HepG2 (cell line): ENCODE results near the gene IRF2. TPM values are rescaled to one million over a fixed set of nuclear protein-coding genes. Genes with fewer than 3 reads are reported as not detected.
A peak's percentile ranks its signal among the peaks of the same experiment; 100 is the strongest.

Source experiments
- ATAC-seq: fragments of 200-7000 bp; cut with Tn5 transposase; 3 replicates; pipeline ENCODE4 v1.9.1; 2020; ENCODE audit warnings: mild to moderate bottlenecking, moderate library complexity
- BruUV-seq: library from RNA; stranded (reverse); fragments of 400-500 nt; replicated peaks from 2 replicates; lab custom pipeline; 2021; lab: Mats Ljungman, UMichigan
- CTCF ChIA-PET: fragments of 300-600 bp; formaldehyde crosslinking; extraction: SDS; loops from one replicate; lab custom pipeline; 2021; ENCODE audit warnings: low total read pairs, inconsistent platforms, low intra/inter-chr PET ratio; lab: Yijun Ruan, JAX
- POLR2A ChIA-PET: fragments of 350-600 bp; sonication (Branson Sonifier 250); formaldehyde crosslinking; loops from one replicate; lab custom pipeline; 2020; ENCODE audit warnings: antibody characterized with exemption, inconsistent platforms; lab: Yijun Ruan, JAX
- DNase-seq: peaks from one replicate; pipeline ENCODE4 v3.0.0-alpha.2; 2015; ENCODE audit warnings: low spot score
- FAIRE-seq: peaks from 3 replicates; lab custom pipeline; 2011; peaks lifted over from hg19 to GRCh38; lab: Jason Lieb, UNC
- H2AFZ ChIP-seq: one replicate; pipeline ENCODE4 v1.6.1; 2011; ENCODE audit warnings: low read length, inconsistent platforms
- H3K27ac ChIP-seq: fragments of 300-600 bp; 3 replicates; pipeline ENCODE4 v1.8.0; 2011; ENCODE audit warnings: mixed run types, mild to moderate bottlenecking, mixed read lengths, low read length, inconsistent platforms; ENCODE audit not compliant: insufficient read depth; ENCODE audit errors: extremely low read length
- H3K27me3 ChIP-seq, 2 experiments: fragments of 200-600 bp in 1 of 2; 2 replicates in 1 of 2; 3 replicates in 1 of 2; pipeline versions ENCODE4 v1.6.0 to v1.8.0; 2011; ENCODE audit warnings: low read length in 2 of 2, mild to moderate bottlenecking in 2 of 2, moderate library complexity in 2 of 2, inconsistent platforms in 1 of 2; ENCODE audit not compliant: insufficient read depth in 2 of 2, control insufficient read depth in 1 of 2
- H3K36me3 ChIP-seq, 2 experiments: fragments of 200-600 bp in 1 of 2; replicated peaks in 1 of 2; 2 replicates in 1 of 2; 3 replicates in 1 of 2; pipeline versions ENCODE4 v1.5.1 to v1.8.0; 2011; ENCODE audit warnings: low read length in 2 of 2, inconsistent platforms in 1 of 2; ENCODE audit not compliant: insufficient read depth in 2 of 2, control insufficient read depth in 1 of 2
- H3K4me1 ChIP-seq: 2 replicates; pipeline ENCODE4 v1.5.1; 2012; ENCODE audit warnings: low read length, inconsistent platforms; ENCODE audit not compliant: insufficient read depth
- H3K4me2 ChIP-seq: 2 replicates; pipeline ENCODE4 v1.6.0; 2011; ENCODE audit warnings: low read depth, low read length, inconsistent platforms
- H3K4me3 ChIP-seq, 3 experiments: fragments of 200-600 bp in 1 of 3; sonication (generic), shearing (Covaris generic) in 1 of 3; replicated peaks in 1 of 3; 2 replicates each; pipeline ENCODE4 v1.5.1; 2011 to 2016; ENCODE audit warnings: low read length in 3 of 3, inconsistent platforms in 2 of 3, low read depth in 2 of 3, mild to moderate bottlenecking in 2 of 3, control low read depth in 1 of 3, mixed read lengths in 1 of 3; ENCODE audit not compliant: insufficient read depth in 1 of 3
- H3K79me2 ChIP-seq: one replicate; pipeline ENCODE4 v1.6.1; 2011; ENCODE audit warnings: low read length, inconsistent platforms; ENCODE audit not compliant: insufficient read depth
- H3K9ac ChIP-seq: 2 replicates; pipeline ENCODE4 v1.6.0; 2011; ENCODE audit warnings: mild to moderate bottlenecking, low read depth, low read length, inconsistent platforms; ENCODE audit not compliant: insufficient read depth
- H3K9me3 ChIP-seq: 2 replicates; pipeline ENCODE4 v1.5.1; 2012; ENCODE audit warnings: mild to moderate bottlenecking, low read length
- H4K20me1 ChIP-seq: 2 replicates; pipeline ENCODE4 v1.6.0; 2011; ENCODE audit warnings: inconsistent platforms, mild to moderate bottlenecking, low read length, moderate library complexity; ENCODE audit not compliant: insufficient read depth
- ARNT ChIP-seq: fragments of 450-650 bp; IDR thresholded peaks from 2 replicates; pipeline ENCODE4 v1.6.1; 2017
- CREM ChIP-seq, 2 experiments: sonication (generic) in 1 of 2; formaldehyde crosslinking in 1 of 2; IDR thresholded peaks; 2 replicates each; pipeline versions ENCODE4 v1.4.0 to v1.6.1; 2016 to 2020; ENCODE audit warnings: antibody characterized with exemption in 1 of 2, mild to moderate bottlenecking in 1 of 2, missing genetic modification reagents in 1 of 2
- GLMP ChIP-seq: sonication (generic); formaldehyde crosslinking; IDR thresholded peaks from 2 replicates; pipeline ENCODE4 v1.9.0; 2021; ENCODE audit warnings: missing genetic modification reagents, mild to moderate bottlenecking, borderline replicate concordance
- IKZF4 ChIP-seq: sonication (generic); formaldehyde crosslinking; IDR thresholded peaks from 2 replicates; pipeline ENCODE4 v1.5.1; 2020; ENCODE audit warnings: borderline replicate concordance, mild to moderate bottlenecking, low read depth, missing genetic modification reagents; ENCODE audit errors: not compliant biosample characterization
- MAF1 ChIP-seq: sonication (generic); formaldehyde crosslinking; IDR thresholded peaks from 2 replicates; pipeline ENCODE4 v1.5.0; 2020; ENCODE audit warnings: missing genetic modification reagents, borderline replicate concordance
- MAZ ChIP-seq, 2 experiments: sonication (generic) in 1 of 2; formaldehyde crosslinking in 1 of 2; IDR thresholded peaks; 2 replicates each; pipeline versions ENCODE4 v1.5.0 to v1.6.1; 2012 to 2020; ENCODE audit warnings: low read depth in 2 of 2, mild to moderate bottlenecking in 2 of 2, borderline replicate concordance in 1 of 2, improper control_type of control experiment in 1 of 2, low read length in 1 of 2, missing genetic modification reagents in 1 of 2, moderate library complexity in 1 of 2
- MIXL1 ChIP-seq: IDR thresholded peaks from 2 replicates; pipeline ENCODE4 v1.6.1; 2016
- NKX3-1 ChIP-seq: sonication (generic); formaldehyde crosslinking; IDR thresholded peaks from 2 replicates; pipeline ENCODE4 v1.5.0; 2020; ENCODE audit warnings: missing genetic modification reagents
- PHB2 ChIP-seq: fragments of 450-650 bp; IDR thresholded peaks from 2 replicates; pipeline ENCODE4 v1.6.1; 2018; ENCODE audit not compliant: partially characterized antibody
- RFXANK ChIP-seq: IDR thresholded peaks from 2 replicates; pipeline ENCODE4 v1.6.1; 2016
- RXRA ChIP-seq: sonication (generic); formaldehyde crosslinking; IDR thresholded peaks from 2 replicates; pipeline ENCODE4 v1.5.1; 2020; ENCODE audit warnings: missing genetic modification reagents
- SALL1 ChIP-seq: sonication (generic); formaldehyde crosslinking; IDR thresholded peaks from 2 replicates; pipeline ENCODE4 v1.8.0; 2022; ENCODE audit warnings: mild to moderate bottlenecking, missing genetic modification reagents
- SP140L ChIP-seq: sonication (generic); formaldehyde crosslinking; IDR thresholded peaks from 2 replicates; pipeline ENCODE4 v1.4.0; 2020; ENCODE audit warnings: missing genetic modification reagents, borderline replicate concordance
- SUZ12 ChIP-seq: fragments of 150-350 bp; IDR thresholded peaks from 2 replicates; pipeline ENCODE4 v1.6.1; 2014; ENCODE audit warnings: low read depth, low read length
- ZNF432 ChIP-seq: sonication (generic); formaldehyde crosslinking; IDR thresholded peaks from 2 replicates; pipeline ENCODE4 v1.5.0; 2020; ENCODE audit warnings: missing genetic modification reagents, mild to moderate bottlenecking, borderline replicate concordance
- ZNF597 ChIP-seq: sonication (generic); formaldehyde crosslinking; IDR thresholded peaks from 2 replicates; pipeline ENCODE4 v1.5.0; 2020; ENCODE audit warnings: missing genetic modification reagents
- ZNF639 ChIP-seq: conservative IDR thresholded peaks from 2 replicates; pipeline ENCODE4 v1.6.1; 2018; ENCODE audit warnings: missing genetic modification reagents
- ZNF800 ChIP-seq: sonication (generic); formaldehyde crosslinking; IDR thresholded peaks from 2 replicates; pipeline ENCODE4 v1.4.0; 2020; ENCODE audit warnings: missing genetic modification reagents
- WGBS: methylation state at CpG from one replicate; pipeline ENCODE4 v1.1.6; 2017; ENCODE audit warnings: low lambda C conversion rate; 5-methylcytosine and 5-hydroxymethylcytosine counted together
- in situ Hi-C: cut with HindIII; loops from 2 replicates; pipeline ENCODE4 v1.10.0; 2017; ENCODE audit warnings: low pct_unique_long_range_greater_than_20kb; ENCODE audit not compliant: extremely low pct_ligation_motif_present
- intact Hi-C: fragments of 100-400 bp; cut with micrococcal nuclease; formaldehyde crosslinking; loops from one replicate; pipeline ENCODE4 v1.10.0; 2022; ENCODE audit not compliant: unreplicated experiment
- polyA plus RNA-seq, 8 experiments: library from polyadenylated mRNA; depleted of rRNA in 3 of 8; stranded (reverse) in 7 of 8; unstranded in 1 of 8; fragments of >200 nt; fragmentation: Illumina TruSeq in 4 of 8; extraction: Trizol in 4 of 8; gene quantifications; 2 replicates each; pipeline versions ENCODE4 v1.2.1 to v1.2.3, GENCODE V29; 2011 to 2016; ENCODE audit warnings: low read depth in 4 of 8, missing spikeins in 1 of 8, mixed read lengths in 1 of 8; ENCODE audit not compliant: insufficient read depth in 1 of 8
- total RNA-seq, 5 experiments: library from RNA; depleted of rRNA; stranded (reverse); fragments of >200 nt; fragmentation: Illumina TruSeq; extraction: Trizol; gene quantifications; 2 replicates each; pipeline ENCODE4 v1.2.3, GENCODE V29; 2016; ENCODE audit warnings: low read depth in 1 of 5

Gene IRF2
- total and polyA plus RNA-seq, 2 of the 13 experiments (the other 11 are each of a cell fraction or from before 2014, with no cell fraction given) = 15.5 to 28.8 TPM

- BruUV-seq = no TSS peak
- Histone ChIP-seq H3K27ac (peak overlapping the region; percentile 100), H3K79me2 (no peaks in the 10 kb centered on the region), H3K9ac (peak overlapping the region; percentile 90), H3K4me1 (peaks cover 91% of the 10 kb centered on the region), H2AFZ (no peak overlapping the region), H4K20me1 (no peaks in the 10 kb centered on the region), H3K36me3 (no peaks in the 10 kb centered on the region), H3K27me3 (no peaks in the 10 kb centered on the region), H3K4me2 (peak overlapping the region; percentile 100), H3K9me3 (no peaks in the 10 kb centered on the region), H3K4me3 (peak overlapping the region; percentile 47 to 71 (median 62))
- no peak for FAIRE-seq
- DNase-seq = no peak
- peak; percentile 1; the same call in 2 of the 3 replicates for ATAC-seq
- 29% methylated on average over 11 of the region's 16 CpGs for WGBS
- CTCF ChIA-PET = no interaction called here
- in situ Hi-C loops = no loop called here
- intact Hi-C loops = loop anchor here (1.0 to 5.0 kb wide), 6 partner anchors 17 to 125 kb away; partner anchors contain the start of gene IRF2
- POLR2A ChIA-PET = interaction anchor here (0.9 to 3.1 kb wide), 17 partner anchors 10 to 190 kb away, joined by 3 to 34 read pairs (median 8); partner anchors contain the start of gene IRF2
- TF ChIP-seq RXRA (CRISPR knock-in tag) (no peak), SP140L (no peak), NKX3-1 (CRISPR knock-in tag) (no peak), ARNT (no peak), SALL1 (CRISPR knock-in tag) (peak; percentile 51; the same call in 1 of the 2 replicates), MIXL1 (CRISPR knock-in tag) (no peak), ZNF800 (no peak), ZNF597 (no peak), MAF1 (CRISPR knock-in tag) (no peak), CREM (IDR thresholded peaks at IDR 0.05) (no peak), CREM (CRISPR knock-in tag; IDR thresholded peaks at IDR 0.05) (no peak), ZNF432 (CRISPR knock-in tag) (no peak), PHB2 (no peak), SUZ12 (no peak), MAZ (IDR thresholded peaks at IDR 0.05; ENCODE audit: borderline replicate concordance, low read depth, low read length) (no peak), MAZ (CRISPR knock-in tag; IDR thresholded peaks at IDR 0.05; ENCODE audit: low read depth) (no peak), IKZF4 (CRISPR knock-in tag) (no peak), RFXANK (CRISPR knock-in tag) (no peak), GLMP (CRISPR knock-in tag) (no peak), ZNF639 (CRISPR knock-in tag) (0 out of 2 replicates have a peak, but pooled peaks have one; percentile 30)
Observed at GRCh38 chr4:184347251-184348239, 126.8 kb downstream of the IRF2 start.
